Renal cortex interstitium (tissue), 11 donors: Measurements from ENCODE around the gene CDH6. TPM values are rescaled to one million over a fixed set of nuclear protein-coding genes. Genes with fewer than 3 reads are reported as not detected.

ENCODE experiments used
- DNase-seq, 11 donors: peaks; one replicate each; pipeline ENCODE4 v3.0.0-alpha.2; 2013; ENCODE audit warnings: low read depth in 9 of 11, low spot score in 4 of 11; ENCODE audit errors: extremely low read depth in 1 of 11
- polyA plus RNA-seq, 3 donors: library from polyadenylated mRNA; unstranded; fragments of 120-200 nt; gene quantifications; one replicate each; pipeline ENCODE4 v1.2.1, GENCODE V29; 2013; ENCODE audit not compliant: insufficient read length in 3 of 3

Gene CDH6
- polyA plus RNA-seq, 3 donors = 54.4 to 80.8 (median 76.5) TPM

GRCh38 chr5:31231177-31231838, 37.8 kb downstream of the CDH6 start:
- DNase-seq = no peak

GRCh38 chr5:31232273-31232888, 38.9 kb downstream of the CDH6 start:
- DNase-seq = peak in 7 of 11 donors; percentile 29 to 64 (median 43)

GRCh38 chr5:31235381-31235780, 41.9 kb downstream of the CDH6 start:
- peak in 5 of 11 donors; percentile 26 to 48 (median 33) for DNase-seq

- DNase-seq = no peak
Measured at GRCh38 chr5:31236339-31236738, 42.9 kb downstream of the CDH6 start.

- no peak for DNase-seq
Measured at GRCh38 chr5:31237174-31237573, 43.7 kb downstream of the CDH6 start.

- DNase-seq = no peak
Measured at GRCh38 chr5:31238497-31238896, 45.0 kb downstream of the CDH6 start.

GRCh38 chr5:31244921-31245320, 51.4 kb downstream of the CDH6 start:
- DNase-seq = no peak

- DNase-seq = no peak
Measured at GRCh38 chr5:31247381-31247780, 53.9 kb downstream of the CDH6 start.

GRCh38 chr5:31250201-31250600, 56.7 kb downstream of the CDH6 start:
- no peak for DNase-seq

- DNase-seq = no peak
Measured at GRCh38 chr5:31251032-31251431, 57.5 kb downstream of the CDH6 start.

- no peak for DNase-seq
Measured at GRCh38 chr5:31255041-31255440, 61.6 kb downstream of the CDH6 start.

GRCh38 chr5:31268256-31268655, 74.8 kb downstream of the CDH6 start:
- no peak for DNase-seq

- DNase-seq = no peak
Measured at GRCh38 chr5:31268686-31269085, 75.2 kb downstream of the CDH6 start.

- DNase-seq = no peak
Measured at GRCh38 chr5:31269259-31269658, 75.8 kb downstream of the CDH6 start.

- DNase-seq = peak in 1 of 11 donors; percentile 9
Measured at GRCh38 chr5:31270396-31270795, 76.9 kb downstream of the CDH6 start.

GRCh38 chr5:31271567-31271966, 78.1 kb downstream of the CDH6 start:
- DNase-seq = no peak

GRCh38 chr5:31273161-31273560, 79.7 kb downstream of the CDH6 start:
- no peak for DNase-seq

GRCh38 chr5:31273631-31274378, 80.3 kb downstream of the CDH6 start:
- no peak for DNase-seq

- no peak for DNase-seq
Measured at GRCh38 chr5:31280210-31280609, 86.7 kb downstream of the CDH6 start.

- DNase-seq = no peak
Measured at GRCh38 chr5:31283326-31283725, 89.8 kb downstream of the CDH6 start.
